ENCODE results near the gene MINDY4.

GRCh38 chr7:30873656-30874055, 102.4 kb downstream of the MINDY4 start:
- TF ChIP-seq SIX5 (IDR thresholded peaks at IDR 0.05; ENCODE audit: low read depth, low read length, severe bottlenecking) (no peak), POLR2AphosphoS5 (IDR thresholded peaks at IDR 0.05; ENCODE audit: low read length) (no peak), HDGF (IDR thresholded peaks at IDR 0.05) (no peak), NRF1 (conservative IDR thresholded peaks at IDR 0.05; ENCODE audit: low read depth, low read length) (no peak)
- TF ChIP-seq, protein P1, sequence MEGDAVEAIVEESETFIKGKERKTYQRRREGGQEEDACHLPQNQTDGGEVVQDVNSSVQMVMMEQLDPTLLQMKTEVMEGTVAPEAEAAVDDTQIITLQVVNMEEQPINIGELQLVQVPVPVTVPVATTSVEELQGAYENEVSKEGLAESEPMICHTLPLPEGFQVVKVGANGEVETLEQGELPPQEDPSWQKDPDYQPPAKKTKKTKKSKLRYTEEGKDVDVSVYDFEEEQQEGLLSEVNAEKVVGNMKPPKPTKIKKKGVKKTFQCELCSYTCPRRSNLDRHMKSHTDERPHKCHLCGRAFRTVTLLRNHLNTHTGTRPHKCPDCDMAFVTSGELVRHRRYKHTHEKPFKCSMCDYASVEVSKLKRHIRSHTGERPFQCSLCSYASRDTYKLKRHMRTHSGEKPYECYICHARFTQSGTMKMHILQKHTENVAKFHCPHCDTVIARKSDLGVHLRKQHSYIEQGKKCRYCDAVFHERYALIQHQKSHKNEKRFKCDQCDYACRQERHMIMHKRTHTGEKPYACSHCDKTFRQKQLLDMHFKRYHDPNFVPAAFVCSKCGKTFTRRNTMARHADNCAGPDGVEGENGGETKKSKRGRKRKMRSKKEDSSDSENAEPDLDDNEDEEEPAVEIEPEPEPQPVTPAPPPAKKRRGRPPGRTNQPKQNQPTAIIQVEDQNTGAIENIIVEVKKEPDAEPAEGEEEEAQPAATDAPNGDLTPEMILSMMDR (IDR thresholded peaks at IDR 0.05 in 2 of 3, conservative IDR thresholded peaks at IDR 0.05 in 1 of 3; ENCODE audit: control insufficient read depth in 2 of 3, extremely low read depth in 1 of 3, insufficient read depth in 1 of 3, low read depth in 3 of 3, low read length in 3 of 3): no peak
